Cardiac septum (tissue), 1 donor: Measurements from ENCODE around the gene MRPS7. TPM values are rescaled to one million over a fixed set of nuclear protein-coding genes. Genes with fewer than 3 reads are reported as not detected.
"Not testable (repeated sequence)": the region's sequence is repeated elsewhere in the genome, so short reads cannot be mapped to it uniquely, and the experiment has no call there.

Source experiments
- DNase-seq: peaks from one replicate; pipeline ENCODE4 v3.0.0-alpha.2; 2020; ENCODE audit warnings: low spot score
- intact Hi-C: fragments of 100-400 bp; cut with DNase I; formaldehyde crosslinking; loops from one replicate; pipeline ENCODE4 v1.14.0; 2022
- total RNA-seq: library from RNA; stranded (reverse); fragmentation: NEBNext Ultra II Directional; extraction: Animal tissue kit (Norgen Biotek cat#: 25700); gene quantifications from one replicate; pipeline ENCODE4 v1.2.1, GENCODE V29; 2021
- donor health status: DM: no; HTN: no; CAD: no.

MRPS7 gene
- total RNA-seq, 1 donor from 2014 or later: 102 TPM

DNA sequence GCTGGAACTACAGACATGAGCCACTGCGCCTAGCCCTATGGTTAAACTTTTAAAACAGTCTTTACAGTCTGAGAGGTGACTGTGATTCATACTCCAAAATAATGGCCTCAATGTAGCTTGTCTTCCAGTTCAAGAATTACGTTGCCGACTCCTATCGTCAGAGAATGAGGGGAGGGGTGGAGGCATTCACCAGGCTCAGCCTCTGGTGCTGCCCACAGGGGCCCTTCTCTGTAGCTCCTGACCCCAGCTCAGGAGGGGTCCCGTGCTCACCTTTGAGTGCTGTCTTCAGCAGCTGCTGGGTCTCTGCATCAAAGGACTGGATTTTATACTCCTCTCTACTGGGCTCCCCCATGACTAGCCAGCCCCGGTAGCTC, 8.2 kb downstream of the MRPS7 start:
- intact Hi-C loops: loop anchor here (5.0 kb wide), 2 partner anchors 142 to 247 kb away; partner anchors contain the start of genes CASKIN2 and TSEN54
- no peak for DNase-seq

GRCh38 chr17:75270218-75270965, 8.7 kb downstream of the MRPS7 start:
- intact Hi-C loops: loop anchor here (5.0 kb wide), 2 partner anchors 142 to 247 kb away; partner anchors contain the start of genes CASKIN2 and TSEN54
- DNase-seq: peak; percentile 86

- intact Hi-C loops: loop anchor here (5.0 kb wide), 2 partner anchors 141 to 246 kb away; partner anchors contain the start of genes CASKIN2 and TSEN54
- no peak for DNase-seq
Observed at GRCh38 chr17:75270966-75271232, 9.2 kb downstream of the MRPS7 start, which contains the start of gene MIF4GD. Gene MIF4GD (minus strand): TSS chr17:75271231. CDS start chr17:75270195, 1,036 bp downstream.

- peak; percentile 94 for DNase-seq
- intact Hi-C loops: loop anchor here (5.0 kb wide), 2 partner anchors 141 to 246 kb away; partner anchors contain the start of genes CASKIN2 and TSEN54
Observed at GRCh38 chr17:75271233-75271954, 9.7 kb downstream of the MRPS7 start.

GRCh38 chr17:75271955-75272847, 10.5 kb downstream of the MRPS7 start:
- no peak for DNase-seq
- intact Hi-C loops: loop anchor here (5.0 kb wide), 2 partner anchors 140 to 245 kb away; partner anchors contain the start of genes CASKIN2 and TSEN54

DNA sequence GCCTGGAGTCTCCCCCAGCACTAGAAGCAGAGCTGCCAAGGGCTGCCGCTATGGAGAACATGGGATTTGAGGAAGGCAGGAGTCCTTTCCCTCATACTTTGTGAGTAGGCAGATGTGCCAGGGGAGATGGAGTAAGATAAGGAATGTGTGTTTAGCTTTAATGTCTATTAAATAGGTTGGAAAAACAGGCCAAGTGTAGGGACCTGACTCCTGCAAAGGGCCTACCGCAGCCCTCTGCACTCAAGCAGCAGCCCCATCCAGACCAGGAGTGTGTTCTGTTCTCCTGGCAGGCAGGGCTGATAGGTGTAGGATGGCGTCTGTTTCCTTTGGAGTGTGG, 11.1 kb downstream of the MRPS7 start:
- intact Hi-C loops: loop anchor here (5.0 kb wide), 2 partner anchors 139 to 244 kb away; partner anchors contain the start of genes CASKIN2 and TSEN54
- DNase-seq: no peak

DNA sequence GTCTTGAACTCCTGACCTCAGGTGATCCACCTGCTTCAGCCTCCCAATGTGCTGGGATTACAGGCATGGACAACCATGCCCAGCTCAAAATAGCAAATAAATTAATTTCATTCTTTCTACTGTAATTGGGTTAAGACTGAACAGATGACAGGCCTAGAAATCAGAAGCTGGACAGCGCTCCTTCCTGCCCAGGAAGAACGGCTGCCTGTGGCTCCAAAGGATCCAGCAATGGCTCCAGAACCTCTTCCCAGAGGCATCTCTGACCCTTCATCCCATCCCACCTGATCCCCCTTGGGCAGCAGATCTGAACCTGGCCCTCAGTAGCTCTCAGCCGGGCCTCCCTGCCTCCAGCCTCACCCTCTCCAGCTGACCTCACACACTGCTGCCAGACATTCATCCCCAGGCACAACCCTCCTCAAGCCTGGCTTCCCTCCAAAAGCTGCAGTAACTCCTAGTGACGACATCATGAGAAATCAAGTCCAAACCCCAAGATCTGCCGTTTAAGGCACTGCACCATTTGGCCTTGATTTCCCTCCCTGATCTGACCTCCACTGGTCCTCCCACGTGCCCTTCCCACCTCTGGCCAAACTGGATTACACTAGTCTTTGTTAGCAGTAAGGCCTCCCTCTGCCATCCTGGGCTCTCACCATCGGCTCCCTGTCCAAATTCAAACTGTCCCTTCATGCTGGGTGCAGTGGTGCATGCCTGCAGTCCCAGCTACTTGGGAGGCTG, 12.5 kb downstream of the MRPS7 start:
- intact Hi-C loops: loop anchor here (5.0 kb wide), 2 partner anchors 138 to 243 kb away; partner anchors contain the start of genes CASKIN2 and TSEN54
- DNase-seq: no peak

GRCh38 chr17:75277664-75278071, 16.0 kb downstream of the MRPS7 start:
- intact Hi-C loops: no loop called here
- no peak for DNase-seq

DNA sequence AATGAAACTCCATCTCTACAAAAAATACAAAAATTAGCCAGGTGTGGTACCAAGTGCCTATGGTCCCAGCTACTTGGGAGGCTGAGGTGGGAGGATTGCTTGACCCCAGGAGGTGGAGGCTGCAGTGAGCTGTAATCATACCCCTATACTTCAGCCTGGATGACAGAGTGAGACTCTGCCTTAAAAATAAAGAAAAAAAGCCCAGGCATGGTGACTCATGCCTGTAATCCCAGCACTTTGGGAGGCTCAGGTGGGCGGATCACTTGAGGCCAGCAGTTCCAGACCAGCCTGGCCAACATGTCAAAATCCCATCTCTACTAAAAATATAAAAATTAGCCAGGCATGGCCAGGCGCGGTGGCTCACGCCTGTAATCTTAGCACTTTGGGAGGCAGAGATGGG, 18.5 kb downstream of the MRPS7 start:
- DNase-seq, intact Hi-C loops: not testable (repeated sequence)

DNA sequence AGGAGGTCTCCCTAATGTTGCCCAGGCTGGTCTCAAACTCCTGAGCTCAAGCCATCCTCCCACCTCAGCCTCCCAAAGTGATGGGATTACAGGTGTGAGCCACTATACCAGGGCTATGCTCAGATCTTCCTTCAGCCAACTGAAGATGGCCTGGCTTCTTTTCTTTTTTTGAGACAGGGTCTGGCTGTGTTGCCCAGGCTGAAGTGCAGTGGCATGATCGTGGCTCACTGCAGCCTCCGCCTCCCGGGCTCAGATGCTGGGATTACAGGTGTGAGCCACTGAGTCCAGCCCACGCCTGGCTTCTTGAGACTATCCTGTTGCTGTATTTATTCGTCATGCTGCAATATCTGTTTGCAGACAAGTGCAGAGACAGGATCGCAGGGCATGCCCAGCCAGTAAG, 23.4 kb downstream of the MRPS7 start:
- no peak for DNase-seq
- intact Hi-C loops: no loop called here

GRCh38 chr17:75287221-75287620, 25.5 kb downstream of the MRPS7 start:
- intact Hi-C loops: no loop called here
- DNase-seq: no peak

DNA sequence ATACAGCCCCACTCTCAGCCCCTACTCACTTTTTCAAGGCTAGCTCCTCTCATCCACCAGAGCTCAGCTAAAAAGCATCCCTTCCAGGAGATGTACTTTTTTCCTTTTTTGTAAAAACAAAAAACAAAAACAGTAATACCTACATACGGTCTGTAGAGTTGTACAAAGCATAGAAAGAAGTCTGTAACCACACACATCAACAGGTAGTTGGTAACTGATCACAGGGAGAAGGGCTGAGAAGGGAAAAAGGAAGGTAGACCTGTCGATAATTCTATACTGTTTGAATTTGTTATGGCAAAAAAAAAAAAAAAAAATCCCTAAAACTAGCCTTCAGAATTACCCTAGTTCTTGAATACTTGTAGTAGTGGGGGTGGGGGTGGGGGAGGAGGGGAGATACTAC, 26.7 kb downstream of the MRPS7 start:
- no peak for DNase-seq
- intact Hi-C loops: no loop called here

DNA sequence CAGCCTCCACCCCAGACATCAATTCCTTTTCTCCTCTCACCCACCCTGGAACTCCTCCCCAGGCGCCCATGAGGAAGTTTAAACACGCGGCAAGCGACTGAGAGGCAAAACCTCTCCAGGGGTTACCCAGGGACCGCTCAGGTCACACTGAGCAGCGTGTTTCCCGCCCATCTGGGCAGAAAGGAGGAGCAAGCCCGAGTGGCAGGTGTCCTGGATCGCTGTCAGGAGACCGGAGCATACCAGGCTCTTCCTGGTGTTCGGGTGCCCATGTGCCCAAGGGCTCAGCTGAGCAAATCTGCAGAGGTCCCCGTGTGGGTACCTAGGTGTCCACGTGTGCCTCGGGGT, 27.1 kb downstream of the MRPS7 start:
- intact Hi-C loops: no loop called here
- no peak for DNase-seq

DNA sequence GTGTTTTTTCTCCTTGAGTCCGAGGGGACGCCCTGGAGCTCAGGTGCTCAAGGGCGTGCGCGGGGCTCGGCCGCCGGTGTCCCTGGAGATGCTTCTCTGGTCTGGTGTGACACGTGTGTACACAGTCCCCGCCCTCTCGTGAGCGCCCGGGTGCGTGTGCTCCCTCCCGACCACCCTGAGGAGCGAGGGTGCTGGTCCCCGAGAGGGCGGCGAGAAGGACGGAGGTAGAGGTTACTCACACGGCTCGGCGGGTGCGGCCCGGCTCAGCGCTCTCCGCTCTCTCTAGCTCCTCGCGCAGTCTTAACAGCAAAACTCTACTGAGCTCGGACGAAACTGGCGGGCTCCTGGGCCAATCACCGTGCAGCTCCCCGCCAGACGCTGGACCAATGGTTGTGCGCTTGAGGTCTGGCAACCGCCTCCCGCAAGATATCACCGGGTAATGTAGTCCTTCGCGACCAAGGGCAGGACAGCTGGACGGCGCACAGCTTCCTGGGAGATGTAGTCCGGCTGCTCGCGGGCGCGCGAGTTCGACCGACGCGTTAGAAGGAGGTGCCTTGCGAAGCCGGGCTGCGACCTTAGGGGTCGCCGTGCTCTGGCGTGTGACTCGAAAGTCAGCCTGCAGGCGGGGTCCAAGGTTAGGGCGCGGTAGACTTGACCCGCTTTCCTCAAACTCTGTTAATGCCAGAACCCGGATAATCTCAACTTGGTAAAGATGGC, 27.6 kb downstream of the MRPS7 start, which contains the start of gene SLC25A19:
Gene SLC25A19, minus strand, starts transcription at position 319 of the 717 bp plus-strand sequence. CDS start 2,669 bp downstream, outside the sequence.
- intact Hi-C loops: no loop called here

DNA sequence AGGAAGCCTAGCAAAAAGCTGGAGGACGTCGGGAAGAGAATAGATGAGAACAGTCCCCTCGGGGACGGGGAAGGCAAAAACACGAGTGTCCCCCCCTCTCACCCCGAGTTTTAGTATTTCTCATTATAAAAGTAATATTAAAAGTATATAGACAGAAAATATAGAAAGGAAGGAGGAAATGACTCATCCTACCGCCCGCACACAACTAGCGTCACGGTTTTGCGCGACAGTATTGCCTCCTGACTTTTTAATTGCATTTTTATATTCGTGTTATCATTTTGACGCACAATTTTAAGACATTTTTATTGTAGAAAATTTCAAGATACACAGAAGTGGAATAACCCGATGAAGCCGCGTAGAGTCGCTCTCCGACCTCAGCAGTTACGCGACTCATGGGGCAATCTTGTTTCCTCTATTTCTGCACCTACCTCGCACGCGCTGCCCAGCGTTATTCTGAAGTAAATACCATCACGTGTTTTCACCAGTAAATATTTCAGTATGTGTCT, 28.2 kb downstream of the MRPS7 start:
- intact Hi-C loops: no loop called here
- DNase-seq: no peak

More for the DNA sequence above, 27.6 kb downstream of the MRPS7 start, which contains the start of gene SLC25A19:
- DNase-seq: peak; percentile 99

DNA sequence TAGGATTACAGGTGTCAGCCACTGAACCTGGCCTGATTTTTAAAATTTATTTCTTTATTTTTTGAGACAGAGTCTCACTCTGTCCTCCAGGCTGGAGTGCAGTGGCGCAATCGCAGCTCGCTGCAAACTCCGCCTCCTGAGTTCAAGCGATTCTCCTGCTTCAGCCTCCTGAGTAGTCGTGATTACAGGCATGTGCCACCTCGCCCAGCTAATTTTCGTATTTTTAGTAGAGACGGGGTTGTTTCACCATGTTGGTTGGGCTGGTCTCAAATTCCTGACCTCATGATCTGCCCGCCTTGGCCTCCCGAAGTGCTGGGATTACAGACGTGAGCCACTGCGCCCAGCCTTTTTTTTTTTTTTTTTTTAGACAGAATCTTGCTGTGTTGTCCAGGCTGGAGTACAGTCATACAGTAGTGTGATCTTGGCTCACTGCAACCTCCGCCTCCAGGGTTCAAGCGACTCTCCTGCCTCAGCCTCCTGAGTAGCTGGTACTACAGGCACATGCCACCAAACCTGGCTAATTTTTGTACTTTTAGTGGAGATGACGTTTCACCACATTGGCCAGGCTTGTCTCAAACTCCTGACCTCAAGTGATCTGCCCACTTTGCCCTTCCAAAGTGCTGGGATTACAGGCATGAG, 31.2 kb downstream of the MRPS7 start:
- intact Hi-C loops, DNase-seq: not testable (repeated sequence)
